Measurements from ENCODE around the gene BTBD1. TPM values are rescaled to one million over a fixed set of nuclear protein-coding genes. Genes with fewer than 3 reads are reported as not detected.
"Not testable (repeated sequence)": the region's sequence is repeated elsewhere in the genome, so short reads cannot be mapped to it uniquely, and the experiment has no call there.

Gene BTBD1
- total RNA-seq, 2 donors from 2014 or later, result 37.6 to 45.3 TPM

- peak; percentile 59 for ATAC-seq
- DNase-seq, result no peak
- Mint-ChIP-seq H3K4me3 (peak within 1 kb of the TSS; percentile 79), H3K27me3 (peaks cover 59% of the 10 kb centered on the region), H3K4me1 (peaks cover 17% of the 10 kb centered on the region), H3K27ac (peak within 1 kb of the TSS; percentile 37), H3K36me3 (ENCODE audit: low read depth) (peaks cover 13% of the 10 kb centered on the region)
- no peaks in the 10 kb centered on the region for H3K9me3 ChIP-seq (ENCODE audit: control insufficient read depth, low read length, poor library complexity, severe bottlenecking)
These were observed 40.2 kb upstream of the BTBD1 start, which contains the start of gene TM6SF1 for GRCh38 chr15:83106994-83107840. Gene TM6SF1, plus strand, starts transcription at chr15:83107645. Its CDS starts 36 bp downstream, at chr15:83107681.

- H3K27me3 Mint-ChIP-seq, result peaks cover 74% of the 10 kb centered on the region
- ATAC-seq, result no peak
These were observed 38.4 kb upstream of the BTBD1 start for GRCh38 chr15:83105440-83105839.

GRCh38 chr15:83104141-83104540, 37.1 kb upstream of the BTBD1 start:
- Mint-ChIP-seq H3K36me3 (ENCODE audit: low read depth) (peaks cover 8% of the 10 kb centered on the region), H3K4me3 (no peak overlapping the region), H3K27ac (no peak overlapping the region)

More at GRCh38 chr15:83105440-83105839, 38.4 kb upstream of the BTBD1 start:
- H3K27ac Mint-ChIP-seq, result peak overlapping the region; percentile 44
- H3K4me3 Mint-ChIP-seq, result peak overlapping the region; percentile 49
- H3K9me3 ChIP-seq (ENCODE audit: control insufficient read depth, low read length, poor library complexity, severe bottlenecking), result no peaks in the 10 kb centered on the region
- no peak for DNase-seq
- H3K4me1 Mint-ChIP-seq, result peaks cover 17% of the 10 kb centered on the region
- H3K36me3 Mint-ChIP-seq (ENCODE audit: low read depth), result peaks cover 10% of the 10 kb centered on the region

GRCh38 chr15:83102346-83102745, 35.3 kb upstream of the BTBD1 start:
- ATAC-seq (no peak), DNase-seq (no peak)
- peaks cover 53% of the 10 kb centered on the region for H3K27me3 Mint-ChIP-seq
- H3K36me3 Mint-ChIP-seq (ENCODE audit: low read depth), result peaks cover 7% of the 10 kb centered on the region
- H3K4me1 Mint-ChIP-seq, result peaks cover 5% of the 10 kb centered on the region
- peaks cover 2% of the 10 kb centered on the region for H3K9me3 ChIP-seq (ENCODE audit: control insufficient read depth, low read length, poor library complexity, severe bottlenecking)
- H3K4me3 Mint-ChIP-seq, result no peak overlapping the region
- no peak overlapping the region for H3K27ac Mint-ChIP-seq

More at GRCh38 chr15:83104141-83104540, 37.1 kb upstream of the BTBD1 start:
- no peak for DNase-seq
- Mint-ChIP-seq H3K27me3 (peaks cover 66% of the 10 kb centered on the region), H3K4me1 (peaks cover 16% of the 10 kb centered on the region)
- no peaks in the 10 kb centered on the region for H3K9me3 ChIP-seq (ENCODE audit: control insufficient read depth, low read length, poor library complexity, severe bottlenecking)
- ATAC-seq, result no peak

- no peak overlapping the region for H3K27ac Mint-ChIP-seq
- H3K9me3 ChIP-seq (ENCODE audit: control insufficient read depth, low read length, poor library complexity, severe bottlenecking), result peaks cover 2% of the 10 kb centered on the region
- H3K4me3 Mint-ChIP-seq, result no peak overlapping the region
- no peak for DNase-seq
- H3K36me3 Mint-ChIP-seq (ENCODE audit: low read depth), result no peaks in the 10 kb centered on the region
- peaks cover 45% of the 10 kb centered on the region for H3K27me3 Mint-ChIP-seq
- no peak for ATAC-seq
- H3K4me1 Mint-ChIP-seq, result no peaks in the 10 kb centered on the region
These were observed 33.1 kb upstream of the BTBD1 start for GRCh38 chr15:83100097-83100646.

- H3K27me3 Mint-ChIP-seq, result peaks cover 38% of the 10 kb centered on the region
- no peak overlapping the region for H3K4me3 Mint-ChIP-seq
- H3K36me3 Mint-ChIP-seq (ENCODE audit: low read depth), result no peaks in the 10 kb centered on the region
- H3K9me3 ChIP-seq (ENCODE audit: control insufficient read depth, low read length, poor library complexity, severe bottlenecking), result peaks cover 2% of the 10 kb centered on the region
- H3K4me1 Mint-ChIP-seq, result no peaks in the 10 kb centered on the region
- H3K27ac Mint-ChIP-seq, result no peak overlapping the region
- DNase-seq, result no peak
- ATAC-seq, result no peak
These were observed 32.2 kb upstream of the BTBD1 start for GRCh38 chr15:83099290-83099689.

- H3K9me3 ChIP-seq (ENCODE audit: control insufficient read depth, low read length, poor library complexity, severe bottlenecking), result peaks cover 2% of the 10 kb centered on the region
- Mint-ChIP-seq H3K4me3 (no peak overlapping the region), H3K36me3 (ENCODE audit: low read depth) (no peaks in the 10 kb centered on the region), H3K27ac (no peak overlapping the region), H3K4me1 (no peaks in the 10 kb centered on the region), H3K27me3 (peaks cover 36% of the 10 kb centered on the region)
- DNase-seq (no peak), ATAC-seq (no peak)
These were observed 31.0 kb upstream of the BTBD1 start for GRCh38 chr15:83098079-83098478.

GRCh38 chr15:83094583-83094982, 27.5 kb upstream of the BTBD1 start:
- DNase-seq (no peak), ATAC-seq (no peak)
- H3K27me3 Mint-ChIP-seq, result peaks cover 18% of the 10 kb centered on the region

GRCh38 chr15:83092309-83092976, 25.4 kb upstream of the BTBD1 start:
- Mint-ChIP-seq H3K27ac (no peak overlapping the region), H3K36me3 (ENCODE audit: low read depth) (peaks cover 3% of the 10 kb centered on the region), H3K4me3 (no peak overlapping the region), H3K4me1 (peaks cover 4% of the 10 kb centered on the region), H3K27me3 (peaks cover 26% of the 10 kb centered on the region)
- DNase-seq (no peak), ATAC-seq (peak; percentile 36)
- H3K9me3 ChIP-seq (ENCODE audit: control insufficient read depth, low read length, poor library complexity, severe bottlenecking), result no peaks in the 10 kb centered on the region

More at GRCh38 chr15:83094583-83094982, 27.5 kb upstream of the BTBD1 start:
- peaks cover 4% of the 10 kb centered on the region for H3K4me1 Mint-ChIP-seq
- H3K27ac Mint-ChIP-seq, result no peak overlapping the region
- peaks cover 2% of the 10 kb centered on the region for H3K9me3 ChIP-seq (ENCODE audit: control insufficient read depth, low read length, poor library complexity, severe bottlenecking)
- H3K4me3 Mint-ChIP-seq, result no peak overlapping the region
- no peaks in the 10 kb centered on the region for H3K36me3 Mint-ChIP-seq (ENCODE audit: low read depth)

GRCh38 chr15:83091965-83092308, 24.9 kb upstream of the BTBD1 start:
- H3K36me3 Mint-ChIP-seq (ENCODE audit: low read depth); H3K27ac Mint-ChIP-seq; DNase-seq; H3K4me3 Mint-ChIP-seq; H3K9me3 ChIP-seq (ENCODE audit: control insufficient read depth, low read length, poor library complexity, severe bottlenecking); ATAC-seq; H3K4me1 Mint-ChIP-seq: not testable (repeated sequence)
- peaks cover 30% of the 10 kb centered on the region for H3K27me3 Mint-ChIP-seq

- no peak for ATAC-seq
These were observed 23.4 kb upstream of the BTBD1 start for GRCh38 chr15:83090465-83090864.

GRCh38 chr15:83088876-83089275, 21.8 kb upstream of the BTBD1 start:
- peaks cover 4% of the 10 kb centered on the region for H3K4me1 Mint-ChIP-seq
- no peak overlapping the region for H3K4me3 Mint-ChIP-seq
- peaks cover 3% of the 10 kb centered on the region for H3K36me3 Mint-ChIP-seq (ENCODE audit: low read depth)
- H3K27ac Mint-ChIP-seq, result no peak overlapping the region
- ATAC-seq (no peak), DNase-seq (no peak)
- H3K27me3 Mint-ChIP-seq, result peaks cover 34% of the 10 kb centered on the region
- peaks cover 2% of the 10 kb centered on the region for H3K9me3 ChIP-seq (ENCODE audit: control insufficient read depth, low read length, poor library complexity, severe bottlenecking)

More at GRCh38 chr15:83090465-83090864, 23.4 kb upstream of the BTBD1 start:
- H3K9me3 ChIP-seq (ENCODE audit: control insufficient read depth, low read length, poor library complexity, severe bottlenecking), result peaks cover 2% of the 10 kb centered on the region
- Mint-ChIP-seq H3K27ac (no peak overlapping the region), H3K36me3 (ENCODE audit: low read depth) (peaks cover 3% of the 10 kb centered on the region), H3K4me3 (no peak overlapping the region), H3K4me1 (peaks cover 4% of the 10 kb centered on the region), H3K27me3 (peaks cover 28% of the 10 kb centered on the region)
- DNase-seq, result no peak

- H3K4me3 Mint-ChIP-seq, result no peak overlapping the region
- H3K36me3 Mint-ChIP-seq (ENCODE audit: low read depth), result peaks cover 3% of the 10 kb centered on the region
These were observed 20.5 kb upstream of the BTBD1 start for GRCh38 chr15:83087576-83087975.

More at GRCh38 chr15:83087576-83087975, 20.5 kb upstream of the BTBD1 start:
- peaks cover 31% of the 10 kb centered on the region for H3K27me3 Mint-ChIP-seq
- H3K27ac Mint-ChIP-seq, result no peak overlapping the region
- H3K4me1 Mint-ChIP-seq, result peaks cover 4% of the 10 kb centered on the region
- ATAC-seq, result no peak
- DNase-seq, result no peak
- peaks cover 2% of the 10 kb centered on the region for H3K9me3 ChIP-seq (ENCODE audit: control insufficient read depth, low read length, poor library complexity, severe bottlenecking)

Measured in T-helper 17 cell (primary cell).